Brain microvascular endothelial cell (primary cell): ENCODE data around the gene DCAF6.

Experiments
- DNase-seq: peaks from one replicate; pipeline ENCODE4 v3.0.0-alpha.2; 2020
- H3K27ac ChIP-seq: fragments of 250-450 bp; sonication (Bioruptor Pico); 2 replicates; pipeline ENCODE4 v1.5.1; 2020; ENCODE audit warnings: mild to moderate bottlenecking, moderate library complexity
- H3K27me3 ChIP-seq: fragments of 250-450 bp; sonication (Bioruptor Pico); replicated peaks from 2 replicates; pipeline ENCODE4 v1.5.1; 2020; ENCODE audit warnings: mild to moderate bottlenecking
- H3K36me3 ChIP-seq: fragments of 250-450 bp; sonication (Bioruptor Pico); replicated peaks from 2 replicates; pipeline ENCODE4 v1.5.1; 2020; ENCODE audit warnings: mild to moderate bottlenecking
- H3K4me3 ChIP-seq: 2 replicates; pipeline ENCODE4 v1.5.1; 2011; ENCODE audit warnings: low read depth, mild to moderate bottlenecking, control low read depth, low read length, moderate library complexity
- in situ Hi-C: cut with HindIII; loops from 2 replicates; pipeline ENCODE4 v1.10.0; 2017; ENCODE audit warnings: low sequenced_read_pairs, low pct_ligation_motif_present
- TF ChIP-seq, protein P1 (sequence below): IDR thresholded peaks from 2 replicates; pipeline ENCODE4 v1.5.1; 2011; ENCODE audit warnings: low read depth, mild to moderate bottlenecking, moderate library complexity, low read length, control low read depth, inconsistent platforms; ENCODE audit errors: missing control alignments

The DCAF6 gene

DNA sequence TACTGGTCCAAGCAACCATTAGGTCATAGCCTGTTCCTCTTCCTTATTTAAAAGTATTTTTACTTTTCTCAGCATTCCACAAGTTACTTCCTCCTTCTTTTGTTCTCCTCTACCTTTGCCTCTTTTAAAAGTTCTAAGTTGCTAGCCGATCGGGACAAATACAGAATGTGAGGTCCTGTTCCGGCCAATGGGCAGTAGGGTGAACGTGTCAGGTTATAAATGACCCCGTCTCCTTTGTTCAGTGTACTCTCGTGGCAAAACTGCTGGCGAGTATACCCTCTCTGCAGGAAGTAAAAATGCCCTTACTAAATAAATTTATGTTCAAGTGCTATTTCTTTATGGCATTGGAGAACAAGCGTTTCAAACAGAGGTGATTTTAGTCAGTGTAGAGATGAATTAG, 25.1 kb upstream of the DCAF6 start:
- TF ChIP-seq, protein P1, sequence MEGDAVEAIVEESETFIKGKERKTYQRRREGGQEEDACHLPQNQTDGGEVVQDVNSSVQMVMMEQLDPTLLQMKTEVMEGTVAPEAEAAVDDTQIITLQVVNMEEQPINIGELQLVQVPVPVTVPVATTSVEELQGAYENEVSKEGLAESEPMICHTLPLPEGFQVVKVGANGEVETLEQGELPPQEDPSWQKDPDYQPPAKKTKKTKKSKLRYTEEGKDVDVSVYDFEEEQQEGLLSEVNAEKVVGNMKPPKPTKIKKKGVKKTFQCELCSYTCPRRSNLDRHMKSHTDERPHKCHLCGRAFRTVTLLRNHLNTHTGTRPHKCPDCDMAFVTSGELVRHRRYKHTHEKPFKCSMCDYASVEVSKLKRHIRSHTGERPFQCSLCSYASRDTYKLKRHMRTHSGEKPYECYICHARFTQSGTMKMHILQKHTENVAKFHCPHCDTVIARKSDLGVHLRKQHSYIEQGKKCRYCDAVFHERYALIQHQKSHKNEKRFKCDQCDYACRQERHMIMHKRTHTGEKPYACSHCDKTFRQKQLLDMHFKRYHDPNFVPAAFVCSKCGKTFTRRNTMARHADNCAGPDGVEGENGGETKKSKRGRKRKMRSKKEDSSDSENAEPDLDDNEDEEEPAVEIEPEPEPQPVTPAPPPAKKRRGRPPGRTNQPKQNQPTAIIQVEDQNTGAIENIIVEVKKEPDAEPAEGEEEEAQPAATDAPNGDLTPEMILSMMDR: no peak
- no peaks in the 10 kb centered on the region for H3K36me3 ChIP-seq
- H3K27me3 ChIP-seq: no peaks in the 10 kb centered on the region
- no peak overlapping the region for H3K4me3 ChIP-seq
- no peak overlapping the region for H3K27ac ChIP-seq
- in situ Hi-C loops: no loop called here
- DNase-seq: no peak

GRCh38 chr1:167912294-167912693, 24.2 kb upstream of the DCAF6 start:
- no peak for DNase-seq
- H3K27me3 ChIP-seq: no peaks in the 10 kb centered on the region
- in situ Hi-C loops: no loop called here
- H3K27ac ChIP-seq: no peak overlapping the region
- H3K4me3 ChIP-seq: no peak overlapping the region
- TF ChIP-seq, protein P1: no peak
- H3K36me3 ChIP-seq: no peaks in the 10 kb centered on the region

DNA sequence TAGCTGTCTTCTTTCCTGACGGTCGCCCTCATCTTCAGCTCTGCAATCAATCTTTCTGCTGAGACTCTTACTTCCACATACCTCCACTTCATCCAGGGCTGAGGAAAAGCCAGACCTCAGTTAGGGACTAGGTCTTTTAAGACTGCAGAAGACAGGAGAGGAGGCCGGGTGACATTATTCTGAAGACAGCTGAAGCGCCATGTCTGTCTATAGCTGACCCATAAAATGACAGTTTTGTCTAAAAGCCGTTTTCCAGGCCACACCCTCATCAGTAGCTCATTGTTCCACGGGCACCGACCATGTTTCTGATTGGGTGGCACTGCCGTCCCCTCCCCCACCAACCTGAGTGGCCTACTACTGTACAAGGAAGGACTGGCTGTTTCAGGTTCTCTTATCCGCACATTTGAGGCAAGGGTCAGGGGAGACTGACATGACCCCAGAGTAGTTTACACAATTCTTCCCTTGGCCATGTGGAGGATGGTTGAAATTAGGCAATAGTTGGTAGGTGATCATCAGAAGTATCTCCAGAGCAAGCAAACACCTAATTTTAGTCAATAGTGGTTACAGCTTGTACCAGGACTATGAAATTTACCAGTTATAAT, 22.5 kb upstream of the DCAF6 start, which contains the start of gene ADCY10:
Gene ADCY10, minus strand, starts transcription at position 240 of the 602 bp plus-strand sequence. CDS start 8,994 bp downstream, outside the sequence.
- in situ Hi-C loops: no loop called here

DNA sequence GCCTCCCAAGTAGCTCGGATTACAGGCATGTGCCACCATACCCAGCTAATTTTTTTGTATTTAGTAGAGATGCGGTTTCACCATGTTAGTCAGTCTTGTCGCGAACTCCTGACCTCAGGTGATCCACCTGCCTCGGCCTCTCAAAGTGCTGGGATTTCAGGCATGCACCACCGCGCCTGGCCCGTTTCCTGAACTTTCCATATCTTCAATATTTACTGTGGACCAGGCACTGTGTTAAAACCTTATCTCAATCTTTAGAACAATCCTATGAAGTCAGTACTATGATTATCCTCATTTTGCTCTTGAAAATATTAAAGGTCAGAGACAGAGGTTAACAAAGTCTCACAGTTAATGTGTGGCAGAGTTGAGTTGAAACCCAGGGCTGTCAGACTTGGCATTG, 20.9 kb upstream of the DCAF6 start:
- TF ChIP-seq, protein P1: no peak
- Histone ChIP-seq H3K27me3 (no peaks in the 10 kb centered on the region), H3K27ac (no peak overlapping the region), H3K36me3 (no peaks in the 10 kb centered on the region), H3K4me3 (no peak overlapping the region)
- in situ Hi-C loops: no loop called here
- no peak for DNase-seq

More for the DNA sequence above, 22.5 kb upstream of the DCAF6 start, which contains the start of gene ADCY10:
- TF ChIP-seq, protein P1: no peak
- no peak within 1 kb of the TSS for H3K27ac ChIP-seq
- no peaks in the 10 kb centered on the region for H3K27me3 ChIP-seq
- DNase-seq: no peak
- H3K4me3 ChIP-seq: no peak within 1 kb of the TSS
- H3K36me3 ChIP-seq: no peaks in the 10 kb centered on the region

- DNase-seq: no peak
- H3K27me3 ChIP-seq: no peaks in the 10 kb centered on the region
- H3K27ac ChIP-seq: no peak overlapping the region
- no peak overlapping the region for H3K4me3 ChIP-seq
- in situ Hi-C loops: no loop called here
- TF ChIP-seq, protein P1: no peak
- no peaks in the 10 kb centered on the region for H3K36me3 ChIP-seq
Observed at GRCh38 chr1:167916766-167917511, 19.5 kb upstream of the DCAF6 start.
